ENCODE data around the gene RNPEPL1.

GRCh38 chr2:240529344-240529999, 38.8 kb upstream of the RNPEPL1 start:
- TF ChIP-seq, protein P1, sequence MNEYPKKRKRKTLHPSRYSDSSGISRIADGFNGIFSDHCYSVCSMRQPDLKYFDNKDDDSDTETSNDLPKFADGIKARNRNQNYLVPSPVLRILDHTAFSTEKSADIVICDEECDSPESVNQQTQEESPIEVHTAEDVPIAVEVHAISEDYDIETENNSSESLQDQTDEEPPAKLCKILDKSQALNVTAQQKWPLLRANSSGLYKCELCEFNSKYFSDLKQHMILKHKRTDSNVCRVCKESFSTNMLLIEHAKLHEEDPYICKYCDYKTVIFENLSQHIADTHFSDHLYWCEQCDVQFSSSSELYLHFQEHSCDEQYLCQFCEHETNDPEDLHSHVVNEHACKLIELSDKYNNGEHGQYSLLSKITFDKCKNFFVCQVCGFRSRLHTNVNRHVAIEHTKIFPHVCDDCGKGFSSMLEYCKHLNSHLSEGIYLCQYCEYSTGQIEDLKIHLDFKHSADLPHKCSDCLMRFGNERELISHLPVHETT (tag by site-specific recombination; IDR thresholded peaks at IDR 0.05), result no peak
- TF ChIP-seq, protein P2, sequence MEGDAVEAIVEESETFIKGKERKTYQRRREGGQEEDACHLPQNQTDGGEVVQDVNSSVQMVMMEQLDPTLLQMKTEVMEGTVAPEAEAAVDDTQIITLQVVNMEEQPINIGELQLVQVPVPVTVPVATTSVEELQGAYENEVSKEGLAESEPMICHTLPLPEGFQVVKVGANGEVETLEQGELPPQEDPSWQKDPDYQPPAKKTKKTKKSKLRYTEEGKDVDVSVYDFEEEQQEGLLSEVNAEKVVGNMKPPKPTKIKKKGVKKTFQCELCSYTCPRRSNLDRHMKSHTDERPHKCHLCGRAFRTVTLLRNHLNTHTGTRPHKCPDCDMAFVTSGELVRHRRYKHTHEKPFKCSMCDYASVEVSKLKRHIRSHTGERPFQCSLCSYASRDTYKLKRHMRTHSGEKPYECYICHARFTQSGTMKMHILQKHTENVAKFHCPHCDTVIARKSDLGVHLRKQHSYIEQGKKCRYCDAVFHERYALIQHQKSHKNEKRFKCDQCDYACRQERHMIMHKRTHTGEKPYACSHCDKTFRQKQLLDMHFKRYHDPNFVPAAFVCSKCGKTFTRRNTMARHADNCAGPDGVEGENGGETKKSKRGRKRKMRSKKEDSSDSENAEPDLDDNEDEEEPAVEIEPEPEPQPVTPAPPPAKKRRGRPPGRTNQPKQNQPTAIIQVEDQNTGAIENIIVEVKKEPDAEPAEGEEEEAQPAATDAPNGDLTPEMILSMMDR (tag by site-specific recombination; IDR thresholded peaks at IDR 0.05), result no peak
- TF ChIP-seq MZF1 (tag by site-specific recombination; IDR thresholded peaks at IDR 0.05; ENCODE audit: borderline replicate concordance) (no peak), ZNF416 (tag by site-specific recombination; IDR thresholded peaks at IDR 0.05) (no peak), ZNF157 (tag by site-specific recombination; IDR thresholded peaks at IDR 0.05) (no peak), ZNF274 (IDR thresholded peaks at IDR 0.05; ENCODE audit: low read length) (no peak), ZNF274 (tag by site-specific recombination; IDR thresholded peaks at IDR 0.05; ENCODE audit: borderline replicate concordance) (no peak), ZNF394 (tag by site-specific recombination; IDR thresholded peaks at IDR 0.05; ENCODE audit: borderline replicate concordance) (no peak), ZNF133 (tag by site-specific recombination; IDR thresholded peaks at IDR 0.05) (no peak), ZNF530 (tag by site-specific recombination; IDR thresholded peaks at IDR 0.05; ENCODE audit: low read depth) (no peak)
- TF ChIP-seq, protein P3, sequence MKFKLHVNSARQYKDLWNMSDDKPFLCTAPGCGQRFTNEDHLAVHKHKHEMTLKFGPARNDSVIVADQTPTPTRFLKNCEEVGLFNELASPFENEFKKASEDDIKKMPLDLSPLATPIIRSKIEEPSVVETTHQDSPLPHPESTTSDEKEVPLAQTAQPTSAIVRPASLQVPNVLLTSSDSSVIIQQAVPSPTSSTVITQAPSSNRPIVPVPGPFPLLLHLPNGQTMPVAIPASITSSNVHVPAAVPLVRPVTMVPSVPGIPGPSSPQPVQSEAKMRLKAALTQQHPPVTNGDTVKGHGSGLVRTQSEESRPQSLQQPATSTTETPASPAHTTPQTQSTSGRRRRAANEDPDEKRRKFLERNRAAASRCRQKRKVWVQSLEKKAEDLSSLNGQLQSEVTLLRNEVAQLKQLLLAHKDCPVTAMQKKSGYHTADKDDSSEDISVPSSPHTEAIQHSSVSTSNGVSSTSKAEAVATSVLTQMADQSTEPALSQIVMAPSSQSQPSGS (tag by site-specific recombination; IDR thresholded peaks at IDR 0.05; ENCODE audit: low read depth), result no peak
- TF ChIP-seq, protein P4, sequence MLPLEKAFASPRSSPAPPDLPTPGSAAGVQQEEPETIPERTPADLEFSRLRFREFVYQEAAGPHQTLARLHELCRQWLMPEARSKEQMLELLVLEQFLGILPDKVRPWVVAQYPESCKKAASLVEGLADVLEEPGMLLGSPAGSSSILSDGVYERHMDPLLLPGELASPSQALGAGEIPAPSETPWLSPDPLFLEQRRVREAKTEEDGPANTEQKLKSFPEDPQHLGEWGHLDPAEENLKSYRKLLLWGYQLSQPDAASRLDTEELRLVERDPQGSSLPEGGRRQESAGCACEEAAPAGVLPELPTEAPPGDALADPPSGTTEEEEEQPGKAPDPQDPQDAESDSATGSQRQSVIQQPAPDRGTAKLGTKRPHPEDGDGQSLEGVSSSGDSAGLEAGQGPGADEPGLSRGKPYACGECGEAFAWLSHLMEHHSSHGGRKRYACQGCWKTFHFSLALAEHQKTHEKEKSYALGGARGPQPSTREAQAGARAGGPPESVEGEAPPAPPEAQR (tag by site-specific recombination; IDR thresholded peaks at IDR 0.05), result no peak
- TF ChIP-seq, protein P5, sequence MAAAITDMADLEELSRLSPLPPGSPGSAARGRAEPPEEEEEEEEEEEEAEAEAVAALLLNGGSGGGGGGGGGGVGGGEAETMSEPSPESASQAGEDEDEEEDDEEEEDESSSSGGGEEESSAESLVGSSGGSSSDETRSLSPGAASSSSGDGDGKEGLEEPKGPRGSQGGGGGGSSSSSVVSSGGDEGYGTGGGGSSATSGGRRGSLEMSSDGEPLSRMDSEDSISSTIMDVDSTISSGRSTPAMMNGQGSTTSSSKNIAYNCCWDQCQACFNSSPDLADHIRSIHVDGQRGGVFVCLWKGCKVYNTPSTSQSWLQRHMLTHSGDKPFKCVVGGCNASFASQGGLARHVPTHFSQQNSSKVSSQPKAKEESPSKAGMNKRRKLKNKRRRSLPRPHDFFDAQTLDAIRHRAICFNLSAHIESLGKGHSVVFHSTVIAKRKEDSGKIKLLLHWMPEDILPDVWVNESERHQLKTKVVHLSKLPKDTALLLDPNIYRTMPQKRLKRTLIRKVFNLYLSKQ (tag by site-specific recombination; IDR thresholded peaks at IDR 0.05; ENCODE audit: borderline replicate concordance), result no peak
- TF ChIP-seq, protein P6, sequence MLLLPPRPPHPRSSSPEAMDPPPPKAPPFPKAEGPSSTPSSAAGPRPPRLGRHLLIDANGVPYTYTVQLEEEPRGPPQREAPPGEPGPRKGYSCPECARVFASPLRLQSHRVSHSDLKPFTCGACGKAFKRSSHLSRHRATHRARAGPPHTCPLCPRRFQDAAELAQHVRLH (tag by site-specific recombination; IDR thresholded peaks at IDR 0.05), result no peak
- TF ChIP-seq, protein P7, sequence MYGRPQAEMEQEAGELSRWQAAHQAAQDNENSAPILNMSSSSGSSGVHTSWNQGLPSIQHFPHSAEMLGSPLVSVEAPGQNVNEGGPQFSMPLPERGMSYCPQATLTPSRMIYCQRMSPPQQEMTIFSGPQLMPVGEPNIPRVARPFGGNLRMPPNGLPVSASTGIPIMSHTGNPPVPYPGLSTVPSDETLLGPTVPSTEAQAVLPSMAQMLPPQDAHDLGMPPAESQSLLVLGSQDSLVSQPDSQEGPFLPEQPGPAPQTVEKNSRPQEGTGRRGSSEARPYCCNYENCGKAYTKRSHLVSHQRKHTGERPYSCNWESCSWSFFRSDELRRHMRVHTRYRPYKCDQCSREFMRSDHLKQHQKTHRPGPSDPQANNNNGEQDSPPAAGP (tag by site-specific recombination; IDR thresholded peaks at IDR 0.05), result no peak
